NCI-H1930 (cell line): ENCODE results near the gene KRTAP5-9.
"Not testable (repeated sequence)": the region's sequence is repeated elsewhere in the genome, so short reads cannot be mapped to it uniquely, and the experiment has no call there.

Experiments
- DNase-seq, 2 experiments: peaks; one replicate each; lab custom pipeline; 2025; lab: John Stamatoyannopoulos, UW

The KRTAP5-9 gene, protein sequence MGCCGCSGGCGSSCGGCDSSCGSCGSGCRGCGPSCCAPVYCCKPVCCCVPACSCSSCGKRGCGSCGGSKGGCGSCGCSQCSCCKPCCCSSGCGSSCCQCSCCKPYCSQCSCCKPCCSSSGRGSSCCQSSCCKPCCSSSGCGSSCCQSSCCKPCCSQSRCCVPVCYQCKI

DNA sequence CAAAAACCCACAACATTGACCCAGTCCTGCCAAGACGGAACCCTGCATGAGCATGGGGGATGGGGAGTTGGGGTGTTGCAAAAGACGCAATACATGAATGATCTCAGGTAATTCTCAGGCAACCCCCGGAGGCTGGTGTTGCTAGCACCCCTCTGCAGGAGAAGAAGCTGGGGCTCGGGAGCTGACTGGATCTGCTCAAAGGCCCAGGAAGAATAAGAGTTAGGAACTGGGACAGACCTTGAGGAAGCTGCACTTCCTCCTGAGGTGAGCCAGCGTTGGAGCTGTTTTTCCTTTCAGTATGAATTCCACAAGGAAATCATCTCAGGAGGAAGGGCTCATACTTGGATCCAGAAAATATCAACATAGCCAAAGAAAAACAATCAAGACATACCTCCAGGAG lies at the start of gene KRTAP5-9:
KRTAP5-9 (plus strand) TSS at position 301 of the 400 bp plus-strand sequence. CDS start 238 bp downstream, outside the sequence.
- no peak for DNase-seq

DNA sequence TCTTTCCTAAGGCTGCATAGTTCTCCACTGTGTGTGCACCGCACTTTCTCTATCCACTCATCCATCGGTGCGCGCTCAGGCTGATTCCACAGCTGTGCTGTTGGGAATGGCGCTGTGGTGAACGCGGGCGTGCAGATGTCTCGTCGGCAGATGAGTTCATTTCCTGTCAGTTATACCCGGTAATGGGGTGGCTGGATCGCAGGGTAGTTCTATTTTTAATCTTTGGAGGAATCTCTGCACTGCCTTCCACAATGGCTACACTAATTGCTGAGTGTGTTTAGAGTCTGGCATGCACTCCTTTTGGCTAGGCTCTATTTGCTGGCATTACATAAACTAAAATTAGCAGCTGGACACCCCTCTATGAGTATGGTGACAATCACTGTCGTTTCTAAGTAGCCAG lies 49.1 kb upstream of the KRTAP5-9 start:
- no peak for DNase-seq

DNA sequence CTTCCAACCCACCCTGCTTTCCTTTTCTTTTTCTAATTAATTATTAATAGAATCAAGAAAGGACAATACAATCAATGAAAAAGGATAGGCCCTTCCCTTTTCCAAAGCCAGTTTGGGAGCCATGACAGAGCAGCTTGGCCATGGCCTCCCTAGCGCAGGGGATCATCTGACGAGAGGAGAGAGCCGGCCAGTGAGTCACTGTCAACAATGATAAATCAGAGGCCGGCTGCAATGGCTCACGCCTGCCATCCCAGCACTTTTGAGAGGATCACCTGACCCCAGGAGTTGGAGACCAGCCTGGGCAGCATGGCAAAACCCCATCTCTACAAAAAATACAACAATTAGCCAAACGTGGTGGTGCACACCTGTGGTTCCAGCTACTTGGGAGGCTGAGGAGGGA lies 48.7 kb upstream of the KRTAP5-9 start:
- no peak for DNase-seq

DNA sequence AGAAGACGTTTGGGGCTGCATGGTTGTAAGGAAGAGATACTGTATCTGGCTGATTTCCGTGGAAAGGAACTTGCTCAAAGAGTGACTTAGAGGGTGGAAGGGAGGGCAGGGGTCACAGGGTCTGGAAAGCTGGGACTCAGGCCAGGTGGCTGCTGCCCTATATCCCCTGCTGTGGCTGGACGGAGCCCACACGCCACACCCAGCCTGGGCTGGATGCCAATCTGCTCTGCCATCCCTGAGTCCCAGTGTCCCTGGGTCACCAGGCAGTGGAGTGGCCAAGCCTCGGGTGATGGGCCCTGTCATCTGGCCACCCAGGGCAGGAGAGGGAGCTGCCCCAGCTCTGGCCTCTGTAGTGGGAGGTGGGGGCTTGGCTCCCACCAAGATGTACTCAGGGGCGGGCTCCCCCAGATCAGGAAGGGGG lies 47.6 kb upstream of the KRTAP5-9 start:
- DNase-seq, result no peak

DNA sequence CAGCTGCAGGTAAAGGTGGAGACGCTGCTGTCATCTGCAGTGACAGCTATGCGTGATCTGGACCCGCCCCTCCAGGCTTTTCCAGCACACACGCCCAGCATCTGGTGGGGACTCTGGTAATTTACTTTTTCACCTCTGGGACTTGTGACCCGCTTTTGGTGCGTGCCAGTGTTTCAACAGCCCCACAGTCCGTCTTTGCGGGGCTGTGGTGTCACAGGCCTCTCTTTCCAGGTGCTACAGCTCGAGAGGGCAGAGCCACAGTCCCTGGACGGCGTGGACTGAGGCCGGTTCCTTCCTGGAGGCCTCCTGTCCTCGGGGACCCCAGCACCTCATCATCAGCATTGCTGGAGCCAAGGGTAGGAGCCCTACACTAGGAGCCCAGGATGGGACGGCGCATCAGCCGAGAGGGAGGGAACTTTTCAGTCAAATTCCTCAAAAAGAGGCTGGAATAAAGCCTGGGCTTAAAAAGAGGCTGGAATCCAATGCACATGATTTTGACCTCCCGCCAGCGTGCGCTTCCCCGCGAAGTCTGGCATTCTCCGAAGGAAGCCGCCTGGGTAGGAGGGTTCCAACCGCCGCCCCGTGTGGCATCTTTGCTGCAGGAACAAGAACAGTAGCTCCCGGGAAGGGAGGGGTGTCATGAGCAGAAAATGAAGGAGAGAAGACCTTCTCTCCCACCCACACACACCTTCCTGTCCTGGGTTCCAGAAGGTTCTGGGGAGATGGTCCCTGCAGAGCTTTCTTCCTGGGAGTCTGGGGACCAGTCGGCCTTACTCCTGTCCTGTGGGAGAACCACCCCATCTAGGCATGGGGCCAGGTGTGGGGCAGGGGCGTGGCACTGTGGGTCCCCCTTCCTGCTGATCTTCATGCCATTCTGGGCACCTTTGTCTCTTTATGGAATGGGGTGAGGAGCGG lies 46.9 kb upstream of the KRTAP5-9 start:
- DNase-seq, result no peak

DNA sequence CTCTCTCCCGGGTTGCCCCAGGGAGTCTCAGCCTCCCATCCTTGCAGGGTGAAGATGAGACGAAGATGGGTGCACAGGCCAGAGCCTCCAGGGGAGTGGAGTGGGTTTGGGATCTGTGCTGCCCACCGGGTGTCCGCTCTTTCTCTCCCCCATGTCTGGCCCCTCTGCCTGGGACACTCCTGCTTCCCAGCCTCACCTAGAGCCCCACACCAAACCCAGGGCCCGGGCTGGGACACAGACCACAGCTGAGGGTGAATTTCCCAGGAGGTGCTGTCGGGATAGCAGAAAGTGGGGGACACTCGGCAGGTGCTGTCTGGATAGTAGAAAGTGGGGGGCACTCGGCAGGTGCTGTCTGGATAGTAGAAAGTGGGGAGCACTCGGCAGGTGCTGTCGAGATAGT lies 46.2 kb upstream of the KRTAP5-9 start:
- no peak for DNase-seq

DNA sequence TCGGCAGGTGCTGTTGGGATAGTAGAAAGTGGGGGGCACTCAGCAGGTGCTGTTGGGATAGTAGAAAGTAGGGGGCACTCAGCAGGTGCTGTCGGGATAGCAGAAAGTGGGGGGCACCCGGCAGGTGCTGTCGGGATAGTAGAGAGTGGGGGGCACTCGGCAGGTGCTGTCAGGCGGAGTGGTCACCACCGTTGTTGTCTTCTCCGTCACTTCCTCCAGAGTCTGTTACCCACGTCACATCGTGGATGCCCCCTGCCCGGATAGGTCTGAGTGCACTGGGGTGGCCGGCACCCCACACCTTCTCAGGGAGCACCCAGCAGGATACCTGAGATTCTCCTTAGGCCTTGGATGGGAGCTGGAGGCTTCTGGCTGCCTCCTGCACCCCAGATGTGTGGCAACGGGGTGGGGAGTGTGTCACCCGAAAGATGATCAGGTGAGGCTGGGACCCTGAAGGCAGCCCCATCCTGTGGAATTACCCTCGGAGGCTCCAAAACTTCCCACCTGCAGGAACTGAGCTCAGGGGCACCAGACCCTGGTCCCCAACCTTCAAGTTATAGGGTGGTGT lies 45.3 kb upstream of the KRTAP5-9 start:
- DNase-seq, result no peak

DNA sequence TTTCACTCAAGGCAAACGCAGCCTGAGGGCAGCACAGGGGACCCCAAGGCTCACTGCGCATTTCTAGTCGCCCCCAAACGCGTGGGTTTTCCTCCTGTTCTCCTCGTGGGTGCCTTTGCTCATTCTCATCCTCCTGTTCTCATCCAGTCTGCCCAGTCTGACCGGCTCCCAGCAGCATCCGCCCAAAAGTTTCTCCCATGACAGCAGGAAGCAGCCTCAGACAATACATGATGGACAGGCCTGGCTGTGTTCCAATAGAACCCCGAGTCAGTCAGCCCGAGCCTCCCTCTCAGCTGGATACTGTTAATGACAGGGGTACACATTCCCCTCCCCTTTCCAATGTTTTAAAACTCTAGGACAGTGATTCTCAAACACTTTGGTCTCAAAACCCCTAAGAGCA lies 43.7 kb upstream of the KRTAP5-9 start:
- DNase-seq, result no peak

DNA sequence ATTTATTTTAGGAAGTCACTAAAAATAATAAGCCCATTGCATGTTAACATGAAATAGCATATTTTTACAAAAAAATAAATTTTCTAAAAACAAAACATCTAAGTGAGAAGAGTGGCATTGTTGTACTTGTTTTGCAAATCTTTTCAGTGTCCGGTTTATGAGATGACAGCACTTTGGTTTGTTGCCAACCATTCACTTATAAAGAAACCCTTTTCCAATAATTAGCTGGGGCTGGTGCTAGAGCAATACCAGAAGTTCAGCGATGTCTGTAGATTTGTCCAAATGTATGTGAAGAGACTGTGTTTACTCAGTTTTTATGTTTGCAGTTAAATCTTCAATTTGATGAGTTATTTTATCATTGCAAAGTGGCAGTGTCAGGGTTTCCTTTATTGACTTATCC lies 43.2 kb upstream of the KRTAP5-9 start:
- DNase-seq, result no peak

DNA sequence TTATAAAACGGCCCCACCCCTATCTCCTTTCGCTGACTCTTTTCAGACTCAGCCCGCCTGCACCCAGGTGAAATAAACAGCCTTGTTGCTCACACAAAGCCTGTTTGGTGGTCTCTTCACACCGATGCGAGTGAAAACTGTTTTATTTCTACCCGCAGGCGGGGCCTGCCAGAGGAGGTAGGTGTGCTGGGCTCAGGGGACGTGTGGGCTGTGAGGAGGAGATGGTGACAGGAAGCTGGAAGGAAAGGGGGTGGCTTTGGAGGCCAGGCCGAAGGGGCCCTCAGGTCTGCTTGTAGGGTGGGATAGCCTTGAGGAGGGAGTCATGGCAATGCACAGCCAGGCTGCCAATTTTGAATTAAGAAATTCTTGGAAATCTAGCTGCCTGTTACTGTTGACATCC lies 42.4 kb upstream of the KRTAP5-9 start:
- no peak for DNase-seq

DNA sequence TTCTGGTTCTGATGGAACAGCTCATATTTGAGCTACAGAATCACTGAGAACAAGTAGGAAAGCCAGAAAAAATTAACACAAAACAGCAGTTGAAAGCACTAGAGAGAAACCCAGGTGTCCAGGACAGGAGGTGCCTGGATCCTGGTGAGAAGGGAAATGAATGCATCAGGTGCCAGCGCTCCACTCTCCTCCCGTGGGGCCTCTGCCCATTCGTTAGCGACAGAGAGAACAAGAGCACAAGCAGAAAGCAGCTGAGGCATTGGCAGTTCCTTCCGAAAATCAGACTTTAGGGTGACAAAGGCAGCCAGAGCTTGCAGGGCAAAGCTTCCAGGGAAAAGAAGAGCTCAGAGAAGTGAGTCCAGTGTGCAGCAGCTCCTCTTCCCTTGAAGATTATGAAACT lies 41.1 kb upstream of the KRTAP5-9 start:
- DNase-seq, result no peak

DNA sequence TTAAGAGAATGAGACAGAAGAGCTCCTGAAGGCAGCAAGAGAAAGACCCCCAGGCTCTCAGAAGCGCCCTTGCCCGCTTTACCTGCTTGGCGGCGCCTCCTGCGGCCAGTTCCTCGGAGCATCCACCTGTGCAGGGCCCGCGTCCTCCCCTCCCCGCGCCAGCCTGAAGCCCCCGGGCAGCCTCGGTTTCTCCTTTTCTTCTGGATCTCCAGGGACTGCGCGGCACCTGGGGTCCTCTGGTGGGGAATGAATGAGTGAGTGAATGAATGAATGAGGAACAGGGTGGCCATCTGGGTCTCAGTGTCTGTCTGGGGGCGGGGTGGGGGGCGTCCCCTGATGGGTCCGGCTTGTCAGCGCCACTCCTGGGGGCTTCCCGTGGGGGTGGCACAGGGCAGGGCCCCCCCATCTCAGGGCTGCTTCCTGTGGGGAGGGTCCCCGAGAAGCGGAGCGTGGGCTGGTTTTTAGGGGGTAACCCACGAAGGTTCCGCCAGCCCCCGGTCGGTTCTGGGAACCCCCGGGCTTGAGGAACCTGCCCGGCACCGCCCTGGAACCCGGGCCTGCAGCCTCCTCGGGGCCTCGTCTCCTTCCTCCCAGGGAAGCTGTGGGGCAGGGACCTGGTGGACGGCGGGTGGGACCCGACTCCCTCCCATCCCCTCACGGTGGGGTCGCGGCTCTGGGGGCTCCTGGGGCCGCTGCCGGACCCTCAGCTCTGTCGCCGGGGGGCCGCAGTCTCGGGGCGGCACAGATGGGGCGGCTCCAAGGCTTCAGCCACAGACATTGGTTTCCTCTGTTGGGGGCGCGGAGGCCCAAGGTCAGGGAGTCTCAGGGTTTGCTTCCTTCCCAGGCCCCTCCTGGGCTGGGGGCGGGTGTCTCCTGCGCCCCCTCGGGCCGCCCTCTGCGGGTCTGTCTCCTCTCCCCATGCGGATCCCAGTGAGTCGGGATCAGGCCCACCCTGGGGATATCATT lies 29.4 kb upstream of the KRTAP5-9 start:
- no peak for DNase-seq

DNA sequence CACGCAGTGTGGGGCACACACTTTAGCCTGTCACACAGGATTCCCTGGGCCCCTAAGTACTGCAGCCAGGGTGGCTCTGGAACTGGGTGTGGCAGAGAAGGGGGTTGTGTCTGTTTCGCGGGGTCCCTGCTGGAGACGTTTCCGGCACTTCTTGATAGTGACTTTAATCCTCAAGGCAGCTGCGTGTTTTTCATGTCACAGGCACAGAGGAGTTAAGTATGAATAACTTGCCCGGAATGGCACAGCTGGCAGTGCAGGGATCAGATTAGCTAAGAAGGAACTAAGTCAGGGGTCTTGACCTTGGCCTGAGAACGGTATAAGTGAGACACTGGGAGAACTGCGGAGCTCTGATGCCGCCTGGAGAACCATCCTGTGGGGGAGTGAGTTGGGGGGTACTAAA lies 28.7 kb upstream of the KRTAP5-9 start:
- no peak for DNase-seq

DNA sequence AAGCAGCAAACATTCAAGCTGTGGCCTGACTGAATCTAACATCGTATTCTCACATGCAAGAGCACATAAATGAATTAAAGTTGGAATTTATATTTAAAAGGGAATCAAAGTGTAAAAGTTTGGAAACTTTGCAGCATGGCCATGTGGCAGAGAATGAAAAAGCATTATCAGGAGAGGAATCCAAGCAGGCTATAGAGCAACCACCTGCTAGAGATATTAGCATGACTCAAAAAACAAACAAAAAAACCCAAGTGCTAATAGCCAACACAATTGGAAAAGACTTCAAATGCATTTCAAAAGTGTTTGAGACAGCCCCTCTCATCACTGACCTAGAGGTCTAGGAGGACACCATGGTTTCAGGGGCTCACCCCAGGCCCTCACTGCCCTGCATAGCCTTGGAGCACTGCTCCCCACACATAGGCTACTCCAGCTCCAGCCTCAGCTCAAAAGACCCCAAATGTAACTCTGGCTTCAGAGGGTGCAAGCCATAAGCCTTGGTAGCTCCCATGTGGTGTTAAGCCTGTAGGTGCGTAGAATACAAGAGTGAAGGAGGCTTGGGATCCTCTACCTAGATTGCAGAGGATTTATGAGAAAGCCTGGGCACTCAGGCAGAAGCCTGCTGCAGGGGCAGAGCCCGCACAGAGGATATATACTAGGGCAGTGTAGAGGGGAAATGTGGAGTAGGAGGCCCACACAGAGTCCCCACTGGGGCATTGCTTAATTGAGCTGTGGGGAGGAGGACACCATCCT lies 22.9 kb upstream of the KRTAP5-9 start:
- no peak for DNase-seq

DNA sequence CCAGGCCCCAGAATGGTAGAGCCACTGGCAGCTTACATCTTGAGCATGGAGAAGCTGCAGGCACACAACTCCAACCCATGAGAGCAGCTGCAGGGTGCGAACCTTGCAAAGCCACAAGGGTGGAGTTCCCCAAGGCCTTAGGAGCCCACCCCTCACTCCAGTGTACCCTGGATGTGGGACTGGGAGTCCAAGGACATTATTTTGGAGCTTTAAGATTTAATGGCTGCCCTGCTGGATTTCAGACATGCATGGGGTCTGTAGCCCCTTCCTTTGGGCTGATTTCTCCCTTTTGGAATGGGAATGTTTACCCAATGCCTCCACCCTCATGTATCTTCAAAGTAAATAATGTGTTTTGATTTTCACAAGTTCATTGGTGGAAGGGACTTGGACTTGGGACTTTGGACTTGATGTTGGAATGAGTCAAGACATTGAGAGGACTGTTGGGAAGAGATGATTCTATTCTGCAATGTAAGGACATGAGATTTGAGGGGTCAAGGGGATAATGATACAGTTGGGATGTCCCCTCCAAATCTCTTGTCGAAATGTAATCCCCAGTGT lies 22.2 kb upstream of the KRTAP5-9 start:
- no peak for DNase-seq

DNA sequence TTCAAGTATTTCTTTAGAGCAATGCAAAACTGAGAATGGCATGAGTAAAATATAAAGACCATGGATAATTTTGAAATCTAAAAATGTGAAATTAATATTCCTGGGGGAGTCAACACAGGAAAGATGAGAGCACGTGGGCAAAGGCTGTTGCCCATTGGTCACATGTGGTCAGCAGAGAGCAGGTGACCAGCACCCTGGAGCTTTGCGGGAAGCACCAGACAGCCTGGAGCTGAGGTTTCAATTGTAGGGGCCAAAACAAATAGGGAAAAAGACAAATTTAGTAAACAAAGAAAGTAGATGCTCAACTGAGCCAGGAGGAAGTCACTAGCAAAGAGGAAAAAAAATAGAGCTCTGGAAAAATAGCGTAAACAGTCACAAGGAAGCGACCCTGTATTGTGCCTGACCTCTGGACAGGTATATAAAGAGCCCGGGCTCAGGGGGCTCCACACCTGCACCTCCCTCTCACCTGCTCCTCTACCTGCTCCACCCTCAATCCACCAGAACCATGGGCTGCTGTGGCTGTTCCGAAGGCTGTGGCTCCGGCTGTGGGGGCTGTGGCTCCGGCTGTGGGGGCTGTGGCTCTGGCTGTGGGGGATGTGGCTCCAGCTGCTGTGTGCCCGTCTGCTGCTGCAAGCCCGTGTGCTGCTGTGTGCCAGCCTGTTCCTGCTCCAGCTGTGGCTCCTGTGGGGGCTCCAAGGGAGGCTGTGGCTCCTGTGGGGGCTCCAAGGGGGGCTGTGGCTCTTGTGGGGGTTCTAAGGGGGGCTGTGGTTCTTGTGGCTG lies 21.2 kb upstream of the KRTAP5-9 start, which contains the start of gene KRTAP5-7:
KRTAP5-7 (plus strand) TSS at position 472 of the 780 bp plus-strand sequence; CDS start at position 506, 34 bp downstream.
- DNase-seq, result not testable (repeated sequence)

DNA sequence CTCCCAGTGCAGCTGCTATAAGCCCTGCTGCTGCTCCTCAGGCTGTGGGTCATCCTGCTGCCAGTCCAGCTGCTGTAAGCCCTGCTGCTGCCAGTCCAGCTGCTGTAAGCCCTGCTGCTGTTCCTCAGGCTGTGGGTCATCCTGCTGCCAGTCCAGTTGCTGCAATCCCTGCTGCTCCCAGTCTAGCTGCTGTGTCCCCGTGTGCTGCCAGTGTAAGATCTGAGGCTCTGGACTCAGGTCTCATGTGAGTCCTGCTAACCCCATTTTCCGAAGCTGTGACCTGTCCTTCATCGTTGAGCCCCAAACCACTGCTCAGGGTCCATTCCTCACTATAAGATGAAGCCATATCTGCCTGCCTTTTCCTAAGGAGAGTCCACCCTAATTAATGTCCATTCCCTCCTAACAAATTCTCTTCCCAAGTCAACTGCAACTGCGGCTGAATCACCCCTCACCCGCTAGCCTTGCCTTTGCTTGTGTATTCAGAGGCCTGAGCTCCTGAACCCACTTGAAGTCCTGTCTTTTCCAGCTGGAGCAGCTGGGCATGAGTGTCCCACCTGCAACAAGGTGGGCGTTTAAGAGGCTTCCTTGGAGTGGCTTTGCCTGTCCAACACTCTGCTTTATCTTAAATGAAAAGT lies 20.5 kb upstream of the KRTAP5-9 start:
- DNase-seq, result no peak

DNA sequence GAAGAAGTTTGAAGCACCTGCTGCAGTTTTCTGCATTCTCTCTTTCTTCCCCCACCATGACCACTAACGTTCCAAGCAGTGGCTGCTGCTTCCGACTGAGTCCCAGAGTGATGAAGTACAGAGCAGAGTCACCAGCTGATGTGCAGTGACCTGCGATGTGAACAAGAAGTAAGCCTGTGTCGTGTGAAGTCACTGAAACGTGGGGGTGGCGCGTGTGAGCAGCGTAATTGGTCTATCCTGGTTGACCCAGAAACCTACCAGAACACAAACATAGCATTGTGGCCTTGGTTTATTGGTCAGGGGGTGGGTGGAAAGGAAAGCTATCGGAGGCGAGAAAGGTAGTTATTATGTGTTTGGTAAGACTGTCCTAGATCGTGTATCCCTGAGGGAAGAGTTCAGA lies 17.6 kb upstream of the KRTAP5-9 start:
- DNase-seq, result no peak

DNA sequence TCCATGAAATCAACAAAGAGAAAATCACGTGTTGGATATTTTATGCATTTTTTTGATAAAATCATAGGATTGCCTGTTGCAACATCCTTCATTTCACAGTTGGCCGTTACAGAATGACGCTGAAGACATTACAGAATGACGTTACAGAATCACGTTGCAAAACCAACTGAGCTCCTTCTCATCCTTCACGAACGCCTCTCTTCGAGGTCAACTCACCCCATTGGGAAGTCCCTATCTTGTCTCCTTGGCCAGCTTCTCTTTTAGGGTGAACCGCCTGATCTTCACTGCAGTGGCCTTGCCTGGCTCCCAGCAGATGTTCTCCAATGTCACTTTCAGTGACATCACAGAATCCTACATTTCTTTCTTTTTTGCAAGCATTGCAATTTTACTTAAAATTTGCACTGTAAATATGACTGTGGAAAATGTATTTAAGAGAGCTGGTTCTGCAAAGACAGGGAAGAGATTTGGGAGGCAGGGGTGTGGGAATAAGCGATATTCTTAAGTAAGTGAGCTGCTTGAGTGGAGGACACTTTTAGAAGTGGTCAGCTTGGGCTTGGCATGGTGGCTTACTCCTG lies 16.1 kb upstream of the KRTAP5-9 start:
- no peak for DNase-seq
